ENCODE results near the gene SNX7. TPM values are rescaled to one million over a fixed set of nuclear protein-coding genes. Genes with fewer than 3 reads are reported as not detected.

The SNX7 gene
- total and polyA plus RNA-seq, 12 donors = 3.6 to 24.8 (median 15.2) TPM

GRCh38 chr1:98706173-98706843, 44.8 kb downstream of the SNX7 start:
- Histone ChIP-seq H3K4me1 (no peaks in the 10 kb centered on the region), H3K27me3 (no peaks in the 10 kb centered on the region), H3K4me3 (no peak overlapping the region), H3K36me3 (peaks cover 0 to 60% (median 0%) of the 10 kb centered on the region in 9 donors), H3K27ac (no peak overlapping the region), H3K9me3 (no peaks in the 10 kb centered on the region)
- DNase-seq (no peak), ATAC-seq (no peak)
- TF ChIP-seq, protein P1, sequence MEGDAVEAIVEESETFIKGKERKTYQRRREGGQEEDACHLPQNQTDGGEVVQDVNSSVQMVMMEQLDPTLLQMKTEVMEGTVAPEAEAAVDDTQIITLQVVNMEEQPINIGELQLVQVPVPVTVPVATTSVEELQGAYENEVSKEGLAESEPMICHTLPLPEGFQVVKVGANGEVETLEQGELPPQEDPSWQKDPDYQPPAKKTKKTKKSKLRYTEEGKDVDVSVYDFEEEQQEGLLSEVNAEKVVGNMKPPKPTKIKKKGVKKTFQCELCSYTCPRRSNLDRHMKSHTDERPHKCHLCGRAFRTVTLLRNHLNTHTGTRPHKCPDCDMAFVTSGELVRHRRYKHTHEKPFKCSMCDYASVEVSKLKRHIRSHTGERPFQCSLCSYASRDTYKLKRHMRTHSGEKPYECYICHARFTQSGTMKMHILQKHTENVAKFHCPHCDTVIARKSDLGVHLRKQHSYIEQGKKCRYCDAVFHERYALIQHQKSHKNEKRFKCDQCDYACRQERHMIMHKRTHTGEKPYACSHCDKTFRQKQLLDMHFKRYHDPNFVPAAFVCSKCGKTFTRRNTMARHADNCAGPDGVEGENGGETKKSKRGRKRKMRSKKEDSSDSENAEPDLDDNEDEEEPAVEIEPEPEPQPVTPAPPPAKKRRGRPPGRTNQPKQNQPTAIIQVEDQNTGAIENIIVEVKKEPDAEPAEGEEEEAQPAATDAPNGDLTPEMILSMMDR (IDR thresholded peaks at IDR 0.05) = no peak
- WGBS, 2 donors = 92 to 95% methylated on average over 4 of the region's 4 CpGs
- intact Hi-C loops (cut with DNase I) = no loop called here

GRCh38 chr1:98707556-98707955, 46.0 kb downstream of the SNX7 start:
- H3K9me3 ChIP-seq = peaks cover 0 to 12% (median 0%) of the 10 kb centered on the region in 11 donors
- no peak overlapping the region for H3K27ac ChIP-seq
- H3K4me3 ChIP-seq = no peak overlapping the region
- no peak for DNase-seq
- no peaks in the 10 kb centered on the region for H3K27me3 ChIP-seq
- intact Hi-C loops (cut with DNase I) = no loop called here
- TF ChIP-seq, protein P1 (IDR thresholded peaks at IDR 0.05) = no peak
- peaks cover 0 to 60% (median 5%) of the 10 kb centered on the region in 9 donors for H3K36me3 ChIP-seq
- no peak for ATAC-seq
- H3K4me1 ChIP-seq = no peaks in the 10 kb centered on the region

DNA sequence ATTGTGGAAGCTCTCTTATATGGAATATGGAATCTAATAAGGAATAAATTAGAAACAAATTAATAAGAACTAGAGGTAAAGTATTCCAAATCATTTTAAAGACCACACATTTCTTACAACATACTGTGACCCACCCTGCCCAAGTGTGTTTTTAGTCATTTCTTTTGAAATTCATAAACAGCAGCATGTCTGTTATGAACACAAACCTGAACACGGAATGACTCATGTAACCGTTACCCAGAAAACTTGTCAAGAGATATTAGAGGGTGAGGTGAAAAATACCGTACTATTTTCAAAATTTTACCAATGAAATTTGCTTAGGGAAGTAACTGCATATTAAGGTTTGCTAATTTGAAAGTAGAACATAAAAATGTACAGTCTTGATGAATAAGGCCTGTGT, 48.4 kb downstream of the SNX7 start:
- TF ChIP-seq, protein P1 (IDR thresholded peaks at IDR 0.05) = no peak
- ATAC-seq (no peak), DNase-seq (no peak)
- H3K4me1 ChIP-seq = no peaks in the 10 kb centered on the region
- peaks cover 0 to 41% (median 5%) of the 10 kb centered on the region in 9 donors for H3K36me3 ChIP-seq
- 98 to 99% methylated on average over 3 of the region's 3 CpGs for WGBS, 2 donors
- no peak overlapping the region for H3K27ac ChIP-seq
- H3K9me3 ChIP-seq = peaks cover 0 to 13% (median 0%) of the 10 kb centered on the region in 11 donors
- H3K27me3 ChIP-seq = no peaks in the 10 kb centered on the region
- no peak overlapping the region for H3K4me3 ChIP-seq
- intact Hi-C loops (cut with DNase I) = no loop called here

DNA sequence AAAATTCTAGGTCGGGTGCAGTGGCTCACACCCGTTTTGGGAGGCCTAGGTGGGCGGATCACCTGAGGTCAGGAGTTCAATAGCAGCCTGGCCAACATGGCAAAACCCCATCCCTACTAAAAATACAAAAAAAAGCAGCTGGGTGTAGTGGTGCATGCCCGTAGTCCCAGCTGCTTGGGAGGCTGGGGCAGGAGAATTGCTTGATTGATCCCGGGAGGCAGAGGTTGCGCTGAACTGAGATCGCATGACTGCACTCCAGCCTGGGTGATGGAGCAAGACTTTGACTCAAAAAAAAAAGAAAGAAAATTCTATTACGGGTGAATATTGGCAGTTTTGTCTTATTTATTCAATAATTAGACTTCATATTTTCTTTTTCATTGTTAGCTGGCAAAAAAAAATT, 62.1 kb downstream of the SNX7 start:
- H3K4me3 ChIP-seq = no peak overlapping the region
- H3K9me3 ChIP-seq = peaks cover 0 to 4% (median 0%) of the 10 kb centered on the region in 11 donors
- H3K27me3 ChIP-seq = no peaks in the 10 kb centered on the region
- TF ChIP-seq, protein P1 (IDR thresholded peaks at IDR 0.05) = no peak
- no peak overlapping the region for H3K27ac ChIP-seq
- H3K36me3 ChIP-seq = peaks cover 0 to 7% (median 0%) of the 10 kb centered on the region in 9 donors
- H3K4me1 ChIP-seq = no peaks in the 10 kb centered on the region
- intact Hi-C loops (cut with DNase I) = no loop called here
- DNase-seq (no peak), ATAC-seq (no peak)
- 91 to 95% methylated on average over 8 of the region's 8 CpGs for WGBS, 2 donors
